ENCODE data around the gene PCDHAC1.
A peak's percentile ranks its signal among the peaks of the same experiment; 100 is the strongest.

Gene PCDHAC1

GRCh38 chr5:140946578-140946977, 20.5 kb downstream of the PCDHAC1 start:
- no peak overlapping the region for H3K4me3 ChIP-seq (replicated peaks in 1 of 2; ENCODE audit: low read depth in 2 of 2, low read length in 2 of 2)
- TF ChIP-seq, protein P1, sequence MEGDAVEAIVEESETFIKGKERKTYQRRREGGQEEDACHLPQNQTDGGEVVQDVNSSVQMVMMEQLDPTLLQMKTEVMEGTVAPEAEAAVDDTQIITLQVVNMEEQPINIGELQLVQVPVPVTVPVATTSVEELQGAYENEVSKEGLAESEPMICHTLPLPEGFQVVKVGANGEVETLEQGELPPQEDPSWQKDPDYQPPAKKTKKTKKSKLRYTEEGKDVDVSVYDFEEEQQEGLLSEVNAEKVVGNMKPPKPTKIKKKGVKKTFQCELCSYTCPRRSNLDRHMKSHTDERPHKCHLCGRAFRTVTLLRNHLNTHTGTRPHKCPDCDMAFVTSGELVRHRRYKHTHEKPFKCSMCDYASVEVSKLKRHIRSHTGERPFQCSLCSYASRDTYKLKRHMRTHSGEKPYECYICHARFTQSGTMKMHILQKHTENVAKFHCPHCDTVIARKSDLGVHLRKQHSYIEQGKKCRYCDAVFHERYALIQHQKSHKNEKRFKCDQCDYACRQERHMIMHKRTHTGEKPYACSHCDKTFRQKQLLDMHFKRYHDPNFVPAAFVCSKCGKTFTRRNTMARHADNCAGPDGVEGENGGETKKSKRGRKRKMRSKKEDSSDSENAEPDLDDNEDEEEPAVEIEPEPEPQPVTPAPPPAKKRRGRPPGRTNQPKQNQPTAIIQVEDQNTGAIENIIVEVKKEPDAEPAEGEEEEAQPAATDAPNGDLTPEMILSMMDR (IDR thresholded peaks at IDR 0.05; ENCODE audit: low read depth, low read length), result no peak
- DNase-seq (ENCODE audit: low read depth in 2 of 2), result no peak

- TF ChIP-seq, protein P1 (IDR thresholded peaks at IDR 0.05; ENCODE audit: low read depth, low read length), result no peak
- DNase-seq (ENCODE audit: low read depth in 2 of 2), result no peak
- H3K4me3 ChIP-seq (replicated peaks in 1 of 2; ENCODE audit: low read depth in 2 of 2, low read length in 2 of 2), result no peak overlapping the region
These were observed 25.5 kb downstream of the PCDHAC1 start for GRCh38 chr5:140951636-140952035.

DNA sequence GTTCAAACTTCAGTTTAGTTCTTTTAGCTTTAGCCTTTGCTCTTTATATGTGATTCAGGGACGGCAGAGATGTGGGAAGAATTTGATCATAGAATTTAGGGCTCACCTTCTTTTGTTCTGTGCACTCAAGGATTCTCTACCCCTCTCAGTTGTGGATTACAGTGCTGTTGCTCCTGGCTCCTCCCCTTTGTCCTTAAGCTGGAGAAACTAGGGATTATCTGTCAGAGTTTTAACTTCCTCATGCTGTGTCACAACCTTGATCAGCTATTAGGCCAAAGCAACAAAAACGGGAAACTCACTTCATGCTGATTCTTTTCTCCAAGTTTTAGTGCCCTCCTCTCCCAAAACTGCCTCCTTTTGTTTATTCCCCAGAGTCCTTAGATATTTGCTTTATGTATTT, 27.1 kb downstream of the PCDHAC1 start:
- TF ChIP-seq, protein P1 (IDR thresholded peaks at IDR 0.05; ENCODE audit: low read depth, low read length), result no peak
- no peak overlapping the region for H3K4me3 ChIP-seq (replicated peaks in 1 of 2; ENCODE audit: low read depth in 2 of 2, low read length in 2 of 2)
- no peak for DNase-seq (ENCODE audit: low read depth in 2 of 2)

DNA sequence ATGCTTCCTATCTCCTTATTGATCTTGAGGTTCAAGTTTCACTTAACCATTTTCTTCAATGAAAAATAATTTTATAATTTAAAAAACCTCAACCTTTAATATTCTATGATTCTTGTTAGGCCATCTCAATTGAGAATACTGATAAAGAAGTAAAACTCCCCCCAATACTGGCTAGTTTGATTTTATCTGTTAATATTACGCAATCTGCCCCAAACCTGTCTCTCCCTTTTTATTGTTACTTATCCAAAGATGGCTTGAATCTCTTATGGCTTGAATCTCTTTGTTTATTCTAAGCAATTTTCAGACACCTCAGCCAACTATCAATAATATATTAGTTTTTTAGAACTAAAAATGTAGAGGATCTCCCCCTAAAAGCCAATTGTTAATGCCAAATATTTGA, 36.1 kb downstream of the PCDHAC1 start:
- no peak overlapping the region for H3K4me3 ChIP-seq (replicated peaks in 1 of 2; ENCODE audit: low read depth in 2 of 2, low read length in 2 of 2)
- DNase-seq (ENCODE audit: low read depth in 2 of 2), result no peak
- TF ChIP-seq, protein P1 (IDR thresholded peaks at IDR 0.05; ENCODE audit: low read depth, low read length), result no peak

GRCh38 chr5:140964356-140964755, 38.3 kb downstream of the PCDHAC1 start:
- DNase-seq (ENCODE audit: low read depth in 2 of 2), result no peak
- no peak overlapping the region for H3K4me3 ChIP-seq (replicated peaks in 1 of 2; ENCODE audit: low read depth in 2 of 2, low read length in 2 of 2)
- TF ChIP-seq, protein P1 (IDR thresholded peaks at IDR 0.05; ENCODE audit: low read depth, low read length), result no peak

DNA sequence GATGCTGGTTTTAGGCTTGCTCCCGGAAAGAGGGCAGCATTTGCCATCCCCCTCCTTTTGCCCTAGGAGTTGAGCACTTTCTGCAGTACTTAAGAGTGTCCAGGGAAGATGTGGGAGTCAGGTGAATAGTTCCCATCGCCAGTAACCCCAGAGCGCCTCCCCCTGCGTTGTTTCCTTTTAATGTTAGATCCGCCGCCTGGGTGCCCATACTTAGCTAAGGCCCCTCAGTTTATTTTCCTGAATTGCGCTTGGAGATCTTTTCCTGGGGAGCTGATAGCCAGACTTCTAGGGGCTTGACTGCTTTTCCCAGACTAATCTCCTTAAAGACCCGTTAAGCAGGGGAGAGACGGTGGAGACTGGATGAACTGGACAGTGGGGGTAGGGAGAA, 39.8 kb downstream of the PCDHAC1 start:
- H3K4me3 ChIP-seq (replicated peaks in 1 of 2; ENCODE audit: low read depth in 2 of 2, low read length in 2 of 2), result peak overlapping the region; percentile 44 to 54
- DNase-seq (ENCODE audit: low read depth in 2 of 2), result no peak

More for the DNA sequence above, 39.8 kb downstream of the PCDHAC1 start:
- TF ChIP-seq, protein P1 (IDR thresholded peaks at IDR 0.05; ENCODE audit: low read depth, low read length), result no peak
